ENCODE data around the gene TRABD. TPM values are rescaled to one million over a fixed set of nuclear protein-coding genes. Genes with fewer than 3 reads are reported as not detected.
"Not testable (repeated sequence)": the region's sequence is repeated elsewhere in the genome, so short reads cannot be mapped to it uniquely, and the experiment has no call there.

The TRABD gene, protein sequence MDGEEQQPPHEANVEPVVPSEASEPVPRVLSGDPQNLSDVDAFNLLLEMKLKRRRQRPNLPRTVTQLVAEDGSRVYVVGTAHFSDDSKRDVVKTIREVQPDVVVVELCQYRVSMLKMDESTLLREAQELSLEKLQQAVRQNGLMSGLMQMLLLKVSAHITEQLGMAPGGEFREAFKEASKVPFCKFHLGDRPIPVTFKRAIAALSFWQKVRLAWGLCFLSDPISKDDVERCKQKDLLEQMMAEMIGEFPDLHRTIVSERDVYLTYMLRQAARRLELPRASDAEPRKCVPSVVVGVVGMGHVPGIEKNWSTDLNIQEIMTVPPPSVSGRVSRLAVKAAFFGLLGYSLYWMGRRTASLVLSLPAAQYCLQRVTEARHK
- polyA plus RNA-seq (ENCODE audit: insufficient read depth in 1 of 5, insufficient read length in 5 of 5, low replicate concordance in 1 of 5): 10 to 100 TPM; 14.0 to 32.3 (median 23.3) TPM
- long read RNA-seq, donor 1, transcript TRABD-202 (10 exons, 2,272 nt): major isoform, 5 of 9 reads
- long read RNA-seq, donor 1, partial matches to known transcripts: 0 of 9 reads
- long read RNA-seq, donor 1, other reads (novel, unspliced or antisense): 0 of 9 reads
- long read RNA-seq, donor 2, transcript TRABD-202 (10 exons, 2,272 nt): major isoform, 6 of 20 reads
- long read RNA-seq, donor 2, partial matches to known transcripts: 13 of 20 reads
- long read RNA-seq, donor 2, other reads (novel, unspliced or antisense): 0 of 20 reads
- long read RNA-seq, donor 3, partial matches to known transcripts: 0 of 8 reads
- long read RNA-seq, donor 3, other reads (novel, unspliced or antisense): 0 of 8 reads
- long read RNA-seq, donor 4, transcript TRABD-202 (10 exons, 2,272 nt): major isoform, 5 of 8 reads
- long read RNA-seq, donor 4, partial matches to known transcripts: 0 of 8 reads
- long read RNA-seq, donor 4, other reads (novel, unspliced or antisense): 0 of 8 reads
- long read RNA-seq, donor 5, partial matches to known transcripts: 0 of 8 reads
- long read RNA-seq, donor 5, other reads (novel, unspliced or antisense): 0 of 8 reads
- long read RNA-seq, donor 6, transcript TRABD-202 (10 exons, 2,272 nt): major isoform, 8 of 12 reads
- long read RNA-seq, donor 6, partial matches to known transcripts: 0 of 12 reads
- long read RNA-seq, donor 6, other reads (novel, unspliced or antisense): 0 of 12 reads
- long read RNA-seq, donor 7, partial matches to known transcripts: 0 of 6 reads
- long read RNA-seq, donor 7, other reads (novel, unspliced or antisense): 0 of 6 reads
- long read RNA-seq, donor 8, partial matches to known transcripts: 0 of 2 reads
- long read RNA-seq, donor 8, other reads (novel, unspliced or antisense): 0 of 2 reads

DNA sequence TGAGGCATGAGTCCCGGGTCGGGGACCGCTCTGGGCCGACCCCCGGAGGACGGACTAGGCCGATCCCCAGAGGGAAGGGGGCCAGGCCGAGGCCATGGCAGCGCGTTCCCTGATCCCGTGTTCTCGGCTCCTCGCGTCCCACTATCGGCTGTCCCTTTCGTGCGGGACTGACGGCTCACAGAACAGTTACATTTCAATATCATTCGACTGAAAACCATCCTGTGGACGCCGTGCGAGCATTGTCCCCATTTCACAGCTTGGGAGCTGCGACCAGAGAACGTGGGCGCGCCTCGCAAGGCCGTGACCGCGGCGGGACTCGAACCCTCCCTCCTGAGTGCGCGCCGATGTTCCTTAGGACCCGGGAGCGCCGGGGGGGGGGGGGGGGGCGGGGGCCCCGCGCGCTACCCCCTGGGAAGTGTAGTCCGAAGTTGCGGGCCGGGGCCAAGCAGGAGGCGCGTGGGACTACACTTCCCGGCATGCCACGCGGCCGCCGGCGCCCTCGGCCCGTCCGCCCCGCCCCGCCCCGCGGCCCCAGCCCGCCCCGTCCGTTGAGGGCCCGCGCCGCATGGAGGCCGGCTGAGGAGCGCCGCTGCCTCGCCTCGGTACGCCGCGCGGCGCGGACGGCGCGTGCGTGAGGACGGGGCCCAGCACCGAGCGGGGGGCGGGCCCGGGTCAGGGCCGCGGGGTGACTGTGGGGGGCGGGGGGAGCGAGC lies at the start of gene TRABD:
Gene TRABD (plus strand): TSS at position 539 of the 713 bp plus-strand sequence. CDS start 7,148 bp downstream, outside the sequence.
- DNase-seq: peak; percentile 86

DNA sequence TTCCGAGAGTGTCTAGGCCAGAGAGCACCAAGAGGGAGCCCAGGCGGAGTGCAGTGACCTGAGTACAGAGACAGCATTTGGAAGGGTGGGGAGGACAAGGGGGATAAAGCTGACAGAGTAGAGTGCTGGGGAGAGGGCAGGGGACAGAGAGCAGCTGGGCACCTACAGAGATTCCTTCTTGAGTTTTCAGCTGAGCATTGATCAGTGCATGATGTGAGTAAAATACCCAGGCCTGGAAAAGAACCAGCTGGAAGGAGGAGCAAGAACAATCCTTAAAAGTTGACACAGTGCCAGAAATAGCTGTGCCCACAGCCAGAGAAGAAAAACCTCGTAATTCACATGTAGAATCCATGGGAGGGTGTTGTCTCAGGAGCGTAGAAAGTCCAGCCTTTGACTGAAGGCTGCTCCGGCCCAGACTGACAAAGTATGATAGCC lies 49.1 kb upstream of the TRABD start:
- DNase-seq: no peak

DNA sequence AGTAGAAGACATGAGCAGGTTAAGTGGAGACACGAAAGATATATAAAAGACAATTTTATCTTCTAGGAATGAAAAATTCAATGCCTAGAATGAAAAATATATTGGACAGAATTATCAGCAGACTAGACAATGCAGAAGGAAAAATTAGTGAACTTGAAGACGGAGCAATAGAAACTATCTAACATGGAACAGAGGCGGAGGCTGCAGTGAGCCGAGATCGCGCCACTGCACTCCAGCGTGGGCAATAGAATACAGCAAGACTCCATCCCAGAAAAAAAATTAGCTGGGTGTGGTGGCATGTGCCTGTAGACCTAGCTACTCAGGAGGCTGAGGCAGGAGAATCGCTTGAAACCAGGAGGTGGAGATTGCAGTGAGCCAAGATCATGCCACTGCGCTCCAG lies 48.4 kb upstream of the TRABD start:
- DNase-seq: not testable (repeated sequence)

DNA sequence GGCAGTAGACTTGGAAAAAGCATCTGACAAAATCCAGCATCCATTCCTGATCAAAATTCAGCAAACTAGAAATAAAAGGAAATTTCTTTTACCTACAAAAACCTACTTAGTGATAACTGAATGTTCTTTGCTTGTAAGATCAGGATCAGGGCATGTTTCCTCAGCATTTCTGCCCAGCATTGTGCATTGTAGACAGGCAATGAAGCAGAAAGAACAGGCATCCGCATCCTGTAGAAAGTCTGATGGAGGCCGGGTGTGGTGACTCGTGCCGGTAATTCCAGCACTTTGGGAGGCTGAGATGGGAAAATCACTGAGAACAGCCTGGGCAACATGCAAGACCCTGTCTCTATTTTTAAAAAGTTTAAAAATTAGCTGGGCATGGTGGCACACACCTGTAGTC lies 47.7 kb upstream of the TRABD start:
- DNase-seq: no peak

DNA sequence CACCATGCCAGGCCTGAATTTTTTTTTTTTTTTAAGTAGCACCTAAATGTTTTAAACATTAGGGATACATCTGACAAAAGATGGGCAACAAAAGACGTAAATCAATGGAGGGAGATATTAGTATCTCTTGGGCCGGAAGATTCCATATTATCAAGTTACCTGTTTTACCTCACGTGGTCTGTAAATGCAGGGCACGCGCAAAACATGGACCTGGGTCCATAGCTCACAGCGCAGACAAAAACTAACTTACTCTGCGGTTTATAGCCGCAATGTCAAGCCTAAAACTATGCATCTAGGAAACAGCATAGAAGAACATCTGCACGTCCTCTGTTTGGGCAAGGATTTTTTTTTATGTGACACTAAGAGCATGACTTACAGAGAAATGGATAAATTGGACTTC lies 46.7 kb upstream of the TRABD start:
- no peak for DNase-seq

DNA sequence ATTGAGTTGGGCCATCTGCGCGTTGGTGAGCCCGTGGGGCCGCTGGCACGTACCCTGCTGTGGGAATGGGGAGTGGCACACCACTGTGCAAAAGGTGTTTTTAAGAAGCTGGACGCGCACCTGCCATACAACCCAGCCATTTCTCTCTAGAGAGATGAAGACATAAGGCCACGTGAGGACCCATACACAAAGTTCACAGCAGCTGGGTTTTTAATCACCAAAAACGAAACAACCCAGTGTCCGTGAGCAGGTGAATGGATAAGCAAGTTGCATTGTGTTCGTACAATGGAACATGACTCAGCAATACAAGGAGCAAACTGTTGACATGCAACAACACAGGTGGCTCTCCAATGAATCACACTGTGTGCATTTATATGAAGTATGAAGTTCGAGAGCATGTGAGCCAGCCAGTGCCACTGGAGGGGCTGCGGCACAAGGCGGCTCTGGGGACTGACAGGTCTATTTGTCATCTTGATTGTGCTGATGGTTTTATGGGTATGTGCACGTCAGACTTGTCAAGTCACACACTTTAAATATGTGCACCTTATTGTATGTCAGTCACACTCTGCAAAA lies 45.8 kb upstream of the TRABD start:
- no peak for DNase-seq

DNA sequence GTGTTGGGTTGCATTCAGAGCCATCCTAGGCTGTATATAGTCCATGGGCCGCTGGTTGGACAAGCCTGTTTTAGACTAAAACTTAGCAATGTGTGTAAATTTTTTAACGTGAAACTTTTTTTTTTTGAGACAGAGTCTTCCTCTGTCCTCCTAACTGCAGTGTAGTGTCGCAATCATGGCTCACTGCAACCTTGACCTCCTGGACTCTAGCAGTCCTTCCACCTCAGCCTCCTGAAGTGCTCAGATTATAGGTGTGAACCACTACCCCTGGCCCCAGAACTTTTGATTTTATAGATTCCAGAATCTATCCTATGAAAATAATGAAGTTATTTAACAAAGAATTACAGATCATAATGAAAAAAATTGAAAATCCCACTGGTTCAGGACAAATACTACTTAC lies 45.1 kb upstream of the TRABD start:
- no peak for DNase-seq

DNA sequence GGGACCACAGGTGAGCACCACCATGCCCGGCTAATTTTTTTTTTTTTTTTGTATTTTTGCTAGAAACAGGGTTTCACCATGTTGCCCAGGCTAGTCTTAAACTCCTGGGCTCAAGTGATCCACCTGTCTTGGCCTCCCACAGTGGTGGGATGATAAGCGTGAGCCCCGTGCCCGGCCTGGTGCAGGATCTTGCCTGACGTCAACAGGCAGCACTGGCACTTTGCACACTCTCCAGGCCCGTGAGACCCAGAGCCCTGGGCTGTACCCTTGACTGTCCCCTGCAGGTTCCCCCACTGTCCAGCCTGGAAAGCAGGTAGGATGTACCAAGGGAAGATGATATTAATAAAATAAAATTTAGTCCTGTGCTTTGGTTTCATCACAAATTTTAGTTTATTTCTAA lies 44.3 kb upstream of the TRABD start:
- no peak for DNase-seq

DNA sequence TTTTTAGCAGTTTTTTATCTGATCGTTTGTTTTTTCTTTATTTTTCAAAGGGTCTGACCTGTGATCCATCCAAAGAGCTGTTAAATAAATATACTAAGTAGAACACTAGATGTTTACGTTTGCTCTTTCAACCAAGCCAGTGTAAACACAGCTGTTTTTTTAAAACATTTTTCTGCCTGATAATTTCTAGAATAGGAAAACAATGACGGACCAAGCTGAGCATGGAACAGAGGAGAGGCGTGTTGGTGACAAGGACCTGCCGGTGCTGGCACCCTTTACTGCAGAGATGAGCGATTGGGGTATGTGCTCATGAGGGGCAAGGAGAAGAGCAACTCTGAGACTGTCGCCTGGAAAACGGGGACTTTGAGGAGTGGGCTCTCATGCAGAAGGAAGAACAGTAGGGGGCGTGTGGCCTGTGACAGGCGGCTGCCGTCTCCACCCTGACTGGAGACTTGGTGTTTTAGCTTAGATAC lies 43.8 kb upstream of the TRABD start:
- DNase-seq: peak; percentile 64 to 78

DNA sequence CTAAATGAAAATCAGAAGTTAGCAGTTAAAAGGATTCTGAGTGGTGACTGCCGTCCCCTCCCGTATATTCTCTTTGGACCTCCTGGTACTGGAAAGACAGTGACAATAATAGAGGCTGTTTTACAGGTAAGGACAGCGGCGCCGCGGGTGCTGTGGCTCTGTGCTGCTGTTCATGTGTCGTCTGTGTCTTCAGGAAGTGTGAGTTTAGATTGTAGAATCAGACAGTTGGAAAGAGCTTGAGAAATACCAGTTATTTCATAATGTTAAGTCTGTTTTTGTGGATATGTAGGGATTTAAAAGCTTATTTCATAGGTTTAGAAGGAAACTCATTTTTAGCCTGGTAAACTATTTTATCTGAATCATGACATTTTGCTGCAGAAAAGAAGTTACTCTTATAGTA lies 42.6 kb upstream of the TRABD start:
- no peak for DNase-seq

DNA sequence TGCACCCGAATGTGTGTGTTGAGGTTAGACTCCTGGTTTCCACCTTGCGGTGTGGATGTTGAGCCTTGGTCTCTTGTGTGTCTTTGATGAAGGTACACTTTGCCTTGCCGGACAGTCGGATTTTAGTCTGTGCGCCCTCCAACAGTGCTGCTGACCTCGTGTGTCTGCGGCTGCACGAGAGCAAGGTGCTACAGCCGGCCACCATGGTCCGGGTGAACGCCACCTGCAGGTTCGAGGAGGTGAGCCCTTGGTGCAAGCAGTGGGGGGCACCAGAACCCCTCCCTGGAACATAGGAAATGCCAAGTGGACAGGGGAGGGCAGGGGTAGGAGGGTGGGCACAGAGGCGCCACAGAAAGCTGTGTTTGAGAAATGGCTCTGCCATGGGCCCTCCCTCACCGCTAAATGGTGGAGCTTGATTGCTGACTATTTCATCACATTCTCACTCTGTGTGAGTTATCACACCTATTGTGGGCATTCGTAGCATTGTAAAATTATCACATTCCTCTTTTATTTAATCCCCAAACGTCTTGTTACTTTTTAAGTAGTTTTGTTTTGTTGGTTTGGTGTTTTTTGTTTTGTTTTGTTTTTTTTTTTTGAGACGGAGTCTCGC lies 41.6 kb upstream of the TRABD start:
- DNase-seq: no peak

DNA sequence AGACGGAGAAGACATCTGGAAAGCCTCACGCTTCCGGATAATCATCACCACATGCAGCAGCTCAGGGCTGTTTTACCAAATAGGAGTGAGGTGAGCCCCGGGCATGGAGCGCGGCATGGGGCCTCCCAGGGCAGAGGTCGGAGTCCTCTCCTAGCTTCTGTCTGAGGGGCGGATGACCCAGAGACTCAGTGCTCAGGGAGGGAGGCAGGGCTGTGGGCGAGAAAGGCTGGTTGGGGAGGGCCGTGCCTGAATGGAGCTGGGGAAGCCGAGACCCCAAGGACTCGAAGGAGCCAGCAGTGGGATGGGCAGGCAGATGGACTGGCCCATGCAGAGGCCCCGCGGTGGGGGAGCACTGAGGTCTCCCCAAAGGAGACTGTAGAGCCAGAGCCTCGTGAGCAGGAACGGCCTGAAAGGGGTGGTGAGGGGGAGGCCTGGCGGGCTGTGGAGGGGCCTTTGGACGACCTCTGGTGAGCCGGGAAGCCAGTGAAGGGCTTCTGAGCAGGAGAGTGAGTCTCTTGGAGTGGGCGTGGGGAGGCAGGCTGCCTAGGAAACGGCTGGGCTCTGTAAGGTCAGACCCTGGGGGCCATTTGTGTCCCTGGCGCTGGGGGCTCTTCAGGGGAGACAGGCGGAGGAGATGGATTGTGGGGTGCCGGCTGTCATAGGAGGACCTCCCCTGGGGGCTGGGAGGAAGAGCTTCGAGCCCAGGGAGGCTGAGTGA lies 39.8 kb upstream of the TRABD start:
- no peak for DNase-seq

DNA sequence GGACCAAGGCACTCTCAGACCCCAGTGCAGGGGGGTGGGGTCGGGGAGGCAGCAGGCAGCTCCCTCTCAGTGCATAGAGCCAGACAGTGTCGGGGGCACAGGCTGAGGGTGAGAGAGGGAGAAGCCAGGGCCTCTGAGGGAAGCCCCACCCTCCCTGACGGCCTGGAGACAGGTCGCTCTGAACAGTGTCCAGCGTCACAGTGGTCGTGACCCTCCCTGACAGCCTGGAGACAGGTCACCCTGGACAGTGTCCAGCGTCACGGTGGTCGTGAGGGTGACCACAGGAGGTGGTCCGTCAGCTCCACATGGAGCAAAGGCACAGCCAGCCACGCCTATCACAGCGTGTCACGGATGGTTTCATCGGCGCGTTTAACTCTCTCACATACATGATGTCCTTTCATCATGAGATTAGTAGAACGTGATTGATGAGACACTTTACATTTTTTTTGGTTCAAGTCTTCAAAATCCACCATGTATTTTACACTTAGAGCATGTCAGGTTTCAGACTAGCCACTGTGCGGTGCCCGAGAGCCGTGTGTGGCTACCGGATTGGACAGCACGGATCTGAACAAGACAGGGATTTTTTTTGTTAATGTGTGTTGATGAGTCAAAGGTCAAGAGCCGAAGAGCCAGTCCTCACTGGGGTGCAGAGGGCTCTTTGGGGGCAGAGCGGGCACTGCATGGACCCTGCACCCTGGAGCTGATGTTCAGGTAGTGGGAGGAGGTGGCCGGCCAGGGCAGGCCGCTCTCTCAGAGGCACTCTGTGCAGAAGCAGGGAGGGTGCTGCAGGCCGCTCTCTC lies 39.1 kb upstream of the TRABD start:
- peak; percentile 55 to 60 for DNase-seq

DNA sequence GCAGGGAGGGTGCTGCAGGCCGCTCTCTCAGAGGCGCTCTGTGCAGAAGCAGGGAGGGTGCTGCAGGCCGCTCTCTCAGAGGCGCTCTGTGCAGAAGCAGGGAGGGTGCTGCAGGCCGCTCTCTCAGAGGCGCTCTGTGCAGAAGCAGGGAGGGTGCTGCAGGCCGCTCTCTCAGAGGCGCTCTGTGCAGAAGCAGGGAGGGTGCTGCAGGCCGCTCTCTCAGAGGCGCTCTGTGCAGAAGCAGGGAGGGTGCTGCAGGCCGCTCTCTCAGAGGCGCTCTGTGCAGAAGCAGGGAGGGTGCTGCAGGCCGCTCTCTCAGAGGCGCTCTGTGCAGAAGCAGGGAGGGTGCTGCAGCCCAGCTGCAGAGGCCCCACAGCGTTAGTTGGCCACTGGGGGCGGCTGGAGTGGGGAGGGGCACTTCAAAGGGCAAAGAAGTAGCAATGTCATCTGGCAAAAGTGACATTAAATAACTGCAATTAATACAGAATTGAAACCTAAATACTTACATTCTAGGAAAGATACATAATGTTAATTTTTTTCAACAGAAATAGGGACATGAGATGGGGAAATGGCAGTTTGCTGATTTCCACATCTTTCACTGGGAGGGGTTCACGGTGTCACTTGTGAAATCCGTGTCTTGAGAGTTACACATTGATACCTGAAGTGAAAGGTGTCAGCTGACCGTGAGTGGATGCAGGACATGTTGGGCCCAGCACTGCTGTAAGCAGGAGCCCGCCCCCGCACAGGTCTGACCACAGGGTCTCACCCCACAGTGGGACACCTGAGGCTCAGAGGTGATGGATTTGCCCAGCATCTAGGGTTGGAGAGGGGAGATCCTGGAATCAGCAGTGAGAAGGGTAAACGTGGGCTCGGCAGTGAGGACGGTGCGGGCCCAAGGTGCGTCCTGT lies 38.2 kb upstream of the TRABD start:
- DNase-seq: not testable (repeated sequence)

DNA sequence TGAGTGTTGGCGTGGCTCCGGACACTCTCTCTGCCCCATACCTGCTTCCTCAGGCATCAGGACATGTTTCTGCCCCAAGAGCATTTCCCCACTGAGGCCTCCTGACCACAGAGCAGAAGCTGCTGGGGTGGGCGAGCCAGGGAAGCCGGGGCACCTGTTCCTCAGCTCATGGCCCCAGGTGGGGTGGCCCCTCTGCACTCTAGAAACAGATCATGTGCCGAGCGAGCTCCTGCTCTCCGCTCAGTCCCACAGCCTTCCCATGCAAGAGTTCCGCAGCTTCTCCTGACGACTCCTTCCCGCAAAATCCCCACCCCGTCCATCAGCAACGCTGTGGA lies 37.6 kb upstream of the TRABD start:
- no peak for DNase-seq

DNA sequence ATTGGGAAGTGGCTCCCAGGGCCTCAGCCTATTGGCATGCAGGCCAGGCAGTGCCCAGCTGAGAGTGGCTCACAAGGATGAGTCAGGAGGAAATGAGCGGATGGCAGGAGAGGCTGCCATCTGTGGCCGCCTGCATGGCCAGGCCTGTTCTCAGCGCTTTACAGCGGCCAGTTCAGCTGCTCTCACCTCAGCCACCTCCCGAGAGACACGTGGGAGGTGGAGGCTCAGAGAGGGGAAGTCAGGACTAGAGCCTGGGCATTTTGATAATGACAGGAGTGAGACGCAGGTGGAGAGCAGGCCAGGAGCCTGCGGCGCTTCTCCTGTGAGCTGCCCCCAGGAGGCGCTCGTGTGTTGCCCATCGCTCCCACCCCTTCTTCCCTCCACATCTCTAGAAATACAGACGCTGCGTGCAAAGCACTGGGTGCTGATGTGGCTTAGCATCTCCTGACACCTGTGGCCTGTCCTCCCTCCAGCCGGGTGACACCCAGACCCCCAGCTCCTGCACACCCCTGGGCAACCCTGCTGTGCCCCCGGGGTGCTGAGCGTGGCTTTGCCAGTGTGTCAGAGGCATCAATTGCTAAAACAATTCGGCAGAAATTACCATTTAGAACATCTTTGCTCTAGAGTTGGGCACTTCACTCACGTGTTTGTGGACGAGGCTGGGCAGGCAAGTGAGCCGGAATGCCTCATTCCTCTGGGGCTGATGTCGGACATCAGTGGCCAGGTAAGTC lies 36.6 kb upstream of the TRABD start:
- no peak for DNase-seq
